ENCODE measurements around the gene MYRF. TPM values are rescaled to one million over a fixed set of nuclear protein-coding genes. Genes with fewer than 3 reads are reported as not detected.

The MYRF gene
- total and polyA plus RNA-seq, 8 donors = 6.4 to 527 (median 59.7) TPM

GRCh38 chr11:61713464-61713863, 39.0 kb upstream of the MYRF start:
- no peak overlapping the region for H3K27ac ChIP-seq
- H3K27me3 ChIP-seq = no peaks in the 10 kb centered on the region
- intact Hi-C loops (cut with DNase I; ENCODE audit: low total_unique reads) = no loop called here
- no peak overlapping the region for H3K4me3 ChIP-seq
- no peaks in the 10 kb centered on the region for H3K36me3 ChIP-seq
- H3K9me3 ChIP-seq = no peaks in the 10 kb centered on the region
- peaks cover 9 to 29% (median 15%) of the 10 kb centered on the region in 4 donors for H3K4me1 ChIP-seq
- 61 to 80% (median 75%) methylated on average over 2 to 9 of the region's 9 CpGs for whole genome bisulfite sequencing, 5 donors
- DNase-seq = no peak
- TF ChIP-seq POLR2A (IDR thresholded peaks at IDR 0.05) (no peak), EP300 (IDR thresholded peaks at IDR 0.05) (no peak), POLR2AphosphoS5 (IDR thresholded peaks at IDR 0.05) (no peak)
- TF ChIP-seq, protein P1, sequence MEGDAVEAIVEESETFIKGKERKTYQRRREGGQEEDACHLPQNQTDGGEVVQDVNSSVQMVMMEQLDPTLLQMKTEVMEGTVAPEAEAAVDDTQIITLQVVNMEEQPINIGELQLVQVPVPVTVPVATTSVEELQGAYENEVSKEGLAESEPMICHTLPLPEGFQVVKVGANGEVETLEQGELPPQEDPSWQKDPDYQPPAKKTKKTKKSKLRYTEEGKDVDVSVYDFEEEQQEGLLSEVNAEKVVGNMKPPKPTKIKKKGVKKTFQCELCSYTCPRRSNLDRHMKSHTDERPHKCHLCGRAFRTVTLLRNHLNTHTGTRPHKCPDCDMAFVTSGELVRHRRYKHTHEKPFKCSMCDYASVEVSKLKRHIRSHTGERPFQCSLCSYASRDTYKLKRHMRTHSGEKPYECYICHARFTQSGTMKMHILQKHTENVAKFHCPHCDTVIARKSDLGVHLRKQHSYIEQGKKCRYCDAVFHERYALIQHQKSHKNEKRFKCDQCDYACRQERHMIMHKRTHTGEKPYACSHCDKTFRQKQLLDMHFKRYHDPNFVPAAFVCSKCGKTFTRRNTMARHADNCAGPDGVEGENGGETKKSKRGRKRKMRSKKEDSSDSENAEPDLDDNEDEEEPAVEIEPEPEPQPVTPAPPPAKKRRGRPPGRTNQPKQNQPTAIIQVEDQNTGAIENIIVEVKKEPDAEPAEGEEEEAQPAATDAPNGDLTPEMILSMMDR (IDR thresholded peaks at IDR 0.05) = no peak

- Histone ChIP-seq H3K36me3 (no peaks in the 10 kb centered on the region), H3K4me3 (no peak overlapping the region), H3K27me3 (no peaks in the 10 kb centered on the region), H3K4me1 (peaks cover 13 to 30% (median 17%) of the 10 kb centered on the region in 4 donors), H3K27ac (no peak overlapping the region), H3K9me3 (no peaks in the 10 kb centered on the region)
- intact Hi-C loops (cut with DNase I; ENCODE audit: low total_unique reads) = no loop called here
- DNase-seq = no peak
- TF ChIP-seq POLR2AphosphoS5 (IDR thresholded peaks at IDR 0.05) (no peak), POLR2A (IDR thresholded peaks at IDR 0.05) (no peak), EP300 (IDR thresholded peaks at IDR 0.05) (no peak)
- TF ChIP-seq, protein P1 (IDR thresholded peaks at IDR 0.05) = no peak
- WGBS, 5 donors = 44 to 73% (median 45%) methylated on average over 4 to 5 of the region's 5 CpGs
Measured at GRCh38 chr11:61713906-61714305, 38.5 kb upstream of the MYRF start.

GRCh38 chr11:61714316-61714715, 38.1 kb upstream of the MYRF start:
- peaks cover 14 to 30% (median 19%) of the 10 kb centered on the region in 4 donors for H3K4me1 ChIP-seq
- 73 to 94% (median 83%) methylated on average over 2 to 6 of the region's 6 CpGs for WGBS, 5 donors

GRCh38 chr11:61714916-61715315, 37.5 kb upstream of the MYRF start:
- intact Hi-C loops (cut with DNase I; ENCODE audit: low total_unique reads) = no loop called here
- Histone ChIP-seq H3K27me3 (no peaks in the 10 kb centered on the region), H3K4me1 (peaks cover 14 to 30% (median 19%) of the 10 kb centered on the region in 4 donors), H3K4me3 (no peak overlapping the region), H3K36me3 (no peaks in the 10 kb centered on the region), H3K9me3 (no peaks in the 10 kb centered on the region), H3K27ac (no peak overlapping the region)
- TF ChIP-seq POLR2AphosphoS5 (IDR thresholded peaks at IDR 0.05) = no peak
- TF ChIP-seq POLR2A (IDR thresholded peaks at IDR 0.05) = no peak
- TF ChIP-seq EP300 (IDR thresholded peaks at IDR 0.05) = no peak
- TF ChIP-seq, protein P1 (IDR thresholded peaks at IDR 0.05) = no peak
- 86 to 96% (median 94%) methylated on average over 5 of the region's 5 CpGs for WGBS, 5 donors
- DNase-seq = no peak

More at GRCh38 chr11:61714316-61714715, 38.1 kb upstream of the MYRF start:
- no peaks in the 10 kb centered on the region for H3K36me3 ChIP-seq
- intact Hi-C loops (cut with DNase I; ENCODE audit: low total_unique reads) = no loop called here
- no peaks in the 10 kb centered on the region for H3K27me3 ChIP-seq
- H3K27ac ChIP-seq = no peak overlapping the region
- no peaks in the 10 kb centered on the region for H3K9me3 ChIP-seq
- DNase-seq = no peak
- H3K4me3 ChIP-seq = no peak overlapping the region
- TF ChIP-seq EP300 (IDR thresholded peaks at IDR 0.05) = no peak
- TF ChIP-seq, protein P1 (IDR thresholded peaks at IDR 0.05) = no peak
- no peak for TF ChIP-seq POLR2A (IDR thresholded peaks at IDR 0.05)
- no peak for TF ChIP-seq POLR2AphosphoS5 (IDR thresholded peaks at IDR 0.05)

All from stomach (tissue), 9 donors.